Hepatocyte (in vitro differentiated cells): ENCODE results near the gene PORCN.

Experiments used
- CTCF ChIP-seq: fragments of 200-600 bp; sonication (generic); IDR thresholded peaks from 2 replicates; pipeline ENCODE4 v1.5.1; 2016; ENCODE audit warnings: antibody characterized with exemption, mild to moderate bottlenecking; ENCODE audit not compliant: poor library complexity
- EZH2 ChIP-seq: fragments of 200-600 bp; sonication (generic); IDR thresholded peaks from 2 replicates; pipeline ENCODE4 v1.6.1; 2016; ENCODE audit warnings: antibody characterized with exemption, mild to moderate bottlenecking, borderline replicate concordance
- EZH2phosphoT487 ChIP-seq: fragments of 200-600 bp; sonication (generic); IDR thresholded peaks from one replicate; pipeline ENCODE4 v1.6.1; 2018; ENCODE audit warnings: antibody characterized with exemption, mild to moderate bottlenecking, low read depth, moderate library complexity; ENCODE audit not compliant: unreplicated experiment, severe bottlenecking

DNA sequence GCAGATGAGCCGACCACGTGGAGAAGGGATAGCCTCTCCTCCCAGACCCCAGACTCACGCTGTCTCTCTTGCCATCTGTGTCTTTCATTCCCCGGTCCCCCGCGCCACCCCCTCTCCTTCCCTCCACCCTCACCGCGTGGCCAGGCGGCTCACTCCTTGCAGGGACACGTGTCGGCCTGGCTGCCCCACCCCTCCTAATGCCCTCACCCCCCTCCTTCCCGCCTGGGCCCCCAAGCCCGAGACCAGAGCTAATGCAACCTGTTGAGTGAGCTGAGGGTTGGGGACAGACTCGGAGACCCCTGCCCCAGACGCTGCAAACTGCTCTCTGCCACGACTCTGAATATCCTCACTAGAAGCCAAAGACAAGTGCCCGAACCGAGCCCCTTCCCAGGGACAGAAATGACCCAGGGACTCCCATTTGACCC is 40.5 kb upstream of the PORCN start:
- TF ChIP-seq CTCF: no peak
- TF ChIP-seq EZH2: no peak
- no peak for TF ChIP-seq EZH2phosphoT487
